Loucy (cell line): Measurements from ENCODE around the gene CDH22.

Experiments
- H2AFZ ChIP-seq: fragments of 200-600 bp; sonication (generic); 2 replicates; pipeline ENCODE4 v1.6.0; 2016; ENCODE audit warnings: antibody characterized with exemption, mild to moderate bottlenecking, low read length, moderate library complexity
- H3F3A ChIP-seq: fragments of 200-600 bp; 2 replicates; pipeline ENCODE4 v1.6.0; 2016; ENCODE audit warnings: antibody characterized with exemption, low read depth, mild to moderate bottlenecking
- H3K27me3 ChIP-seq: fragments of 200-600 bp; sonication (generic); 2 replicates; pipeline ENCODE4 v1.6.1; 2014; ENCODE audit warnings: low read length, mild to moderate bottlenecking; ENCODE audit not compliant: insufficient read depth, poor library complexity, severe bottlenecking
- H3K36me3 ChIP-seq: fragments of 200-600 bp; sonication (generic); 2 replicates; pipeline ENCODE4 v1.6.1; 2016; ENCODE audit warnings: low read length; ENCODE audit not compliant: insufficient read depth
- H3K4me1 ChIP-seq: fragments of 200-600 bp; sonication (generic); 2 replicates; pipeline ENCODE4 v1.5.1; 2014; ENCODE audit warnings: low read length, mild to moderate bottlenecking; ENCODE audit not compliant: insufficient read depth, poor library complexity, severe bottlenecking
- H3K4me2 ChIP-seq: fragments of 200-600 bp; sonication (generic); 2 replicates; pipeline ENCODE4 v1.6.0; 2014; ENCODE audit warnings: antibody characterized with exemption, low read length, low read depth, mild to moderate bottlenecking; ENCODE audit not compliant: poor library complexity, severe bottlenecking
- H3K4me3 ChIP-seq: fragments of 200-600 bp; sonication (generic); 2 replicates; pipeline ENCODE4 v1.5.1; 2014; ENCODE audit warnings: low read length, mild to moderate bottlenecking, mixed read lengths; ENCODE audit not compliant: poor library complexity, severe bottlenecking
- H3K79me2 ChIP-seq: fragments of 200-600 bp; sonication (generic); 2 replicates; pipeline ENCODE4 v1.6.1; 2014; ENCODE audit warnings: low read length; ENCODE audit not compliant: insufficient read depth
- H3K9ac ChIP-seq: fragments of 200-600 bp; sonication (generic); 2 replicates; pipeline ENCODE4 v1.6.0; 2014; ENCODE audit warnings: mild to moderate bottlenecking, low read depth, low read length, moderate library complexity; ENCODE audit not compliant: poor library complexity, severe bottlenecking
- H3K9me2 ChIP-seq: fragments of 200-600 bp; sonication (generic); replicated peaks from 2 replicates; pipeline ENCODE4 v1.6.1; 2016; ENCODE audit warnings: low read depth, low read length, mixed read lengths
- H3K9me3 ChIP-seq: fragments of 200-600 bp; sonication (generic); 2 replicates; pipeline ENCODE4 v1.6.1; 2014; ENCODE audit warnings: mild to moderate bottlenecking, antibody characterized with exemption, low read length, low read depth; ENCODE audit not compliant: insufficient read depth
- H4K20me1 ChIP-seq: fragments of 200-600 bp; sonication (generic); 2 replicates; pipeline ENCODE4 v1.6.0; 2014; ENCODE audit warnings: antibody characterized with exemption, low read length, mild to moderate bottlenecking; ENCODE audit not compliant: insufficient read depth, poor library complexity, severe bottlenecking
- EZH2phosphoT487 ChIP-seq: fragments of 200-600 bp; IDR thresholded peaks from 2 replicates; pipeline ENCODE4 v1.6.1; 2018; ENCODE audit warnings: antibody characterized with exemption, mild to moderate bottlenecking, moderate library complexity, borderline replicate concordance
- TF ChIP-seq, protein P1 (sequence below): fragments of 200-600 bp; sonication (generic); conservative IDR thresholded peaks from 2 replicates; pipeline ENCODE4 v1.5.1; 2014; ENCODE audit warnings: mild to moderate bottlenecking, antibody characterized with exemption, low read length

CDH22 gene

DNA sequence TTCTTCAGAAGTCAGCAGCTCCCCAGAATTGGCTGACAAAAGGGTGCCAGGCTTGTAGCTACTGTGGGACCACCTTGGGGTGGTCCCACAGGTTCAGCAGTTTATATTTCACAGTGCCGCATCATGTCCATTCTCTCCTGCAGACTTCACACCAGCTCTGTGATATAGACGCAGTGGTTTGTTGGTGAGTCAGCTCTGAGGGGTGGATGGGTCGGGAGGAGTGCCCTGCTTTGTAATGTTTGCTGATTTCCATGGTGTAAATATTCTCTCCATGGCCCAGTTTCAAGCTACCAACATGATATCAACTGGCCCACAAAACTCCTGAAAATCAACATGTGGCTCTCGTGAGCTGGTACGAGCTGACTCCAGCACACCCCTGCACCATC, 78.2 kb downstream of the CDH22 start:
- TF ChIP-seq, protein P1, sequence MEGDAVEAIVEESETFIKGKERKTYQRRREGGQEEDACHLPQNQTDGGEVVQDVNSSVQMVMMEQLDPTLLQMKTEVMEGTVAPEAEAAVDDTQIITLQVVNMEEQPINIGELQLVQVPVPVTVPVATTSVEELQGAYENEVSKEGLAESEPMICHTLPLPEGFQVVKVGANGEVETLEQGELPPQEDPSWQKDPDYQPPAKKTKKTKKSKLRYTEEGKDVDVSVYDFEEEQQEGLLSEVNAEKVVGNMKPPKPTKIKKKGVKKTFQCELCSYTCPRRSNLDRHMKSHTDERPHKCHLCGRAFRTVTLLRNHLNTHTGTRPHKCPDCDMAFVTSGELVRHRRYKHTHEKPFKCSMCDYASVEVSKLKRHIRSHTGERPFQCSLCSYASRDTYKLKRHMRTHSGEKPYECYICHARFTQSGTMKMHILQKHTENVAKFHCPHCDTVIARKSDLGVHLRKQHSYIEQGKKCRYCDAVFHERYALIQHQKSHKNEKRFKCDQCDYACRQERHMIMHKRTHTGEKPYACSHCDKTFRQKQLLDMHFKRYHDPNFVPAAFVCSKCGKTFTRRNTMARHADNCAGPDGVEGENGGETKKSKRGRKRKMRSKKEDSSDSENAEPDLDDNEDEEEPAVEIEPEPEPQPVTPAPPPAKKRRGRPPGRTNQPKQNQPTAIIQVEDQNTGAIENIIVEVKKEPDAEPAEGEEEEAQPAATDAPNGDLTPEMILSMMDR, result no peak
- no peak for TF ChIP-seq EZH2phosphoT487
- no peak overlapping the region for H3K4me3 ChIP-seq
- H4K20me1 ChIP-seq, result no peaks in the 10 kb centered on the region

DNA sequence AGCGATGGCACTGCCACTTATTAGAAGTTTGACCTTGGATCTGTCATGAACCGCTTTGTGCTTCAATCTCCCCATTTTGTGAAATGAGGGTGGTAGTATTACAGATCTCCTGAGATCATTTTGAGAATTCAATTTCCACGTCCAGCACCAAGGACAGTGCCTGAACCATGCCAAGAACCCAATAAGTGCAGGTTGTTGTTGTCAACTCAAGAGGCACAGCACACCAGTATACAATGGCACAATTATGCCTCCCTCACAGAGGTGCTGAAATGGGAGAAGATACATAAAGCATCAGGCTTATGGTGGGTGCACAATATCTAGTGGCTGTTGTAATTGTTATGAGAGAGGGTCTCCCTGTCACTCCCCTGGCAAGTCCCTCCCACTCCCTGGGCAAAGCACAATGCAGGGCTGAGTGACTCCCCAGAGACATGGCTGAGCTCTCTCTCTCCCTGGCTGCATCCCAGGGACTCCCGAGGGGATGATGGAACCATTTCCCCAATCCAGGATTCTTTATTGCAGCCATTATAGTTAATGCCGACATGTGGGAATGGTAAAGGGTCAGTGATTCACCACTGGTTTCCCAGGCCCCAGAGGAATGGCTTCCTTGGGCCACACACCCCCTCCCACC, 78.7 kb downstream of the CDH22 start:
- TF ChIP-seq EZH2phosphoT487, result no peak
- TF ChIP-seq, protein P1, result no peak
- Histone ChIP-seq H3K4me1 (no peaks in the 10 kb centered on the region), H3K9me3 (no peaks in the 10 kb centered on the region), H2AFZ (no peak overlapping the region), H3K9ac (no peak overlapping the region), H3K36me3 (no peaks in the 10 kb centered on the region), H3K4me2 (no peak overlapping the region), H4K20me1 (no peaks in the 10 kb centered on the region), H3K4me3 (no peak overlapping the region), H3K27me3 (no peaks in the 10 kb centered on the region), H3F3A (no peaks in the 10 kb centered on the region), H3K9me2 (no peaks in the 10 kb centered on the region), H3K79me2 (no peaks in the 10 kb centered on the region)

More for the DNA sequence above, 78.2 kb downstream of the CDH22 start:
- Histone ChIP-seq H3K27me3 (no peaks in the 10 kb centered on the region), H3K9ac (no peak overlapping the region), H3K9me2 (no peaks in the 10 kb centered on the region), H2AFZ (no peak overlapping the region), H3K9me3 (no peaks in the 10 kb centered on the region), H3K79me2 (no peaks in the 10 kb centered on the region), H3K4me2 (no peak overlapping the region), H3K4me1 (no peaks in the 10 kb centered on the region), H3F3A (no peaks in the 10 kb centered on the region), H3K36me3 (no peaks in the 10 kb centered on the region)

DNA sequence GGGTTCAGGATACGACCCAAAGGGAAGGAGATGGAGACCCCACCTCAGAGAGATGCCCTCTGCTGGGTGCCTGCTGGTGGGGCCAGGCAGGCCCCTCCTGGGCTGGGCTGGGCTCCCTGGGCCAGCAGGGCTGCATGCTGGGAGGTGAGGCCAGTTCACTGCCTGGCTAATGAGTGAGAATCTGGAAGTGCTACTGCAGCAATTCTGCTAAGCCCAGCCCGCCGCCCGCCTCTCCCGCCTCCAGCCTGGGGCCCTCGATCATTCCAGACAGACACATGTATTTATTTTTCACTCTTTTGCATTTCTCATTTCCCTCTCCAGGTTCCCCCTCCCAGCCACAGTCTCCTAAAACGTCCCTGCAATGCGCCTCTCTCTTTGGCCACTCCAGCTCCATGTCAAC, 79.6 kb downstream of the CDH22 start:
- H3K36me3 ChIP-seq, result no peaks in the 10 kb centered on the region
- H3K27me3 ChIP-seq, result no peaks in the 10 kb centered on the region
- no peaks in the 10 kb centered on the region for H4K20me1 ChIP-seq
- H3K4me2 ChIP-seq, result no peak overlapping the region
- no peak overlapping the region for H3K4me3 ChIP-seq
- H3F3A ChIP-seq, result no peaks in the 10 kb centered on the region
- H2AFZ ChIP-seq, result no peak overlapping the region
- no peaks in the 10 kb centered on the region for H3K4me1 ChIP-seq
- H3K9me2 ChIP-seq, result no peaks in the 10 kb centered on the region
- no peak overlapping the region for H3K9ac ChIP-seq
- H3K9me3 ChIP-seq, result no peaks in the 10 kb centered on the region
- no peaks in the 10 kb centered on the region for H3K79me2 ChIP-seq
- TF ChIP-seq, protein P1, result no peak
- no peak for TF ChIP-seq EZH2phosphoT487
